8988T (cell line): ENCODE measurements around the gene KANK4.

Experiments used
- DNase-seq: peaks from one replicate; pipeline ENCODE4 v3.0.0; 2011

KANK4 gene

DNA sequence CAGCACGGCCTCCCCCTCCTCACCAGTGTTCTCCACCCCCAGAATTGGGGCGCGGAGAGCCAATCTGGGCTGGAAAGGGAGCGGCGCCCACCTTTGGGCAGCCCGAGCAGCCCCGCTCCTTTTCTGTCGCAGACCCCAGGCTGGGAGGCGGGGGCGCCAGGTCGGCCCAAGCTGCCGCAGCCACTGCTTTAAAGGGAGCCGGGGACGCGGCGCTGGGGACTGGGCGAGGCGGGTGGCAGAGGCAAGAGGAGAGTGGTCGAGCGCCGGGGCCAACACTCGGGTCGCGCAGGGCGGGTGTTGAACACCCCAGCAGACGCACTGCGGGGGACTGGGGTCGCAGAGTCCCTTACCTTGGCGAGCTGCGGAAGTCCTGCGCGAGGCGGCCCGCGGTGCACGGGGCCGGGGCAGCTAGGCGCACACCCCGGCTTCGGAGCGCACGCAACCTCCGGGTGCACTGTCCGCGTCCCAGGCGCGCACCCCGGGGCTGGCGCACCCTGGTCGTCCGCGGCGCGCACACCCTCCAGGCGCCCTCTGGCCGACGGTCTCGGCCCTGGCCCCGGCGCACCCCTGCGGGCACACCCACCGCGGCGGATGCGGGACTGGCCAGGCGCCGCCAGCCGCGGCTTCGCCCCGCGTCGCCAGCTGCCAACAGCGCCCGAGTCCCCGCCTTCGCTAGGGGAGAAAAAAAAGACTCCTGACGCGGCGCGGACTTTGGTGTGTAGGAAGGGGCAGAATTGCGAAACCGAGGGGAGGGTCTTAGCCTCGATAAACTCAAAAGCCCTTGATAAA is at the start of gene KANK4:
TSS of gene KANK4 (minus strand) at position 679 of the 789 bp plus-strand sequence. CDS start 37,870 bp downstream, outside the sequence.
- DNase-seq: no peak

DNA sequence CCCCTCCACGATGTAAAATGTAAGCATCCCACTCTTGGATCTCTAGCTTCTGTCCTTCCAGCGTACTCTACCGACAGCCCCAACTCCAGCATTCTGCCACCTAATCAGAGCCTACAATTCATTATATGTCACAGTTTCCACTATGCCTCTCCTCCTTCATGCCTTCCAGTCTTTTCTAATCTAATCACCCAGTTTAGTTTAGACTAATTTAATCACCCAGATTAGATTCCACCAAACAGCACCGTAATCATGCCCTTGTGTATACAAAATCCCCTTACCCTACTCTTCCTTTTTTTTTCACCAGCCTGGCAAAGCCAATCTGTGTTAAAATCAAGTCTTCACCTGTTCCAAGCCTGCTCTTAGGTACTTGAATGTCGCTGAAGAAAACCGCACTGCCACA is 49.8 kb upstream of the KANK4 start:
- DNase-seq: no peak

DNA sequence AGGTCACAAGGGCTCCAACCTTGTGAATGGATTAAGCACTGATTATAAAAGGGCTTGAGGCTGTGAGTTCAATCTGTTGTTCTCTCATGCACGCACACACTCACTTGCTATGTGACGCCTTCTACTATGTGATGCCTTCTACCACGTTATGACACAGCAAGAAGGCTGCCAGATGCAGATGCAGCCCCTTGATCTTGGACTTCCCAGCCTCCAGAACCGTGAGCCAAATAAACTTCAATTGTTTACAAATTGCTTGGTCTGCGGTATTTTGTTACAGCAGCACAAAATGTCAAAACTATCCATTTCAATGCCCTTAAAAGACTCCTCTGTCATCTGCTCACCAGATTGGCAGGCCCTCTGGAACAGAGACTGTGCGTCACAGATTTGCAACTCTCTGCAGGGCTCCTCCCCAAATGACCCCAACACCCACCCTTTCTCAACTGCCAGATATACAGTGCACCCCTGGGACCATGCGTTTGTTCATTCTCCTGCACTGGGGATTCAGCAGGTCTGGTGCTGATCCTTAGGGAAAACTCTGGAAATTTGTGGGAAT is 47.8 kb upstream of the KANK4 start:
- DNase-seq: no peak

DNA sequence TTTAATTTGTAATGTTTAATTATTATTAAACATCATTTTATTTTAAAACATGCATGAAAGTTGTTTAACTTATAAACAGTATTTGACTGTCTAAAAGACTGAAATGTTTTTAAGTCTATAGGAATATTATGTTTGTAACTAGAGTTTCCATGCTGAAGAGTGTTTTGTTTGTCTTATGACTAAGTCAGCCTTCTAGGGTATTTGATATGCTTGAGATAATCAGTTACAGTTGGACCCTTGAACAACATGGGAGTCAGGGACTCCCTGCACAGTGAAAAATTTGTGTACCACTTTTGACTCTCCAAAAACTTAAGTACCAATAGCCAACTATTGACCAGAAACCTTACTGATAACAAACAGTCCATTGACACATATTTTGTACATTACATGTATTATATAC is 45.5 kb upstream of the KANK4 start:
- no peak for DNase-seq

DNA sequence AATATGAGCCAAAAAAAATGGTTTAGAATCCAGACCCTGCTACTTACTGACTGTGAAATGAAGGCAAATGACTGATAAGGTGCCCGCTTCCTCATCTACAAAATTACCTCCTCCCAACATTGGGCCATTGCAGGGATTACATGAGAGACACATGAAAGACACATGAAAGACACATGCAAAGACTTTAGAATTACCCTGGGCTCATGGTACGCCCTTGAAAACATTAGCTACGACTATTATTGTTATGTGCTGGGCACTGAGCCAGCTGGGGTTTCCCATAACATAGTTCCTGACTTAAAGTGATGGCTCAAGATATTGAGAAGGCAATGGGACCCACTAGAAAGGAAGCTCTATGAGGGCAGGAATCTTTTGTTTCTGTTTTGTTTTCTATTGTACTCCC is 43.7 kb upstream of the KANK4 start:
- no peak for DNase-seq

DNA sequence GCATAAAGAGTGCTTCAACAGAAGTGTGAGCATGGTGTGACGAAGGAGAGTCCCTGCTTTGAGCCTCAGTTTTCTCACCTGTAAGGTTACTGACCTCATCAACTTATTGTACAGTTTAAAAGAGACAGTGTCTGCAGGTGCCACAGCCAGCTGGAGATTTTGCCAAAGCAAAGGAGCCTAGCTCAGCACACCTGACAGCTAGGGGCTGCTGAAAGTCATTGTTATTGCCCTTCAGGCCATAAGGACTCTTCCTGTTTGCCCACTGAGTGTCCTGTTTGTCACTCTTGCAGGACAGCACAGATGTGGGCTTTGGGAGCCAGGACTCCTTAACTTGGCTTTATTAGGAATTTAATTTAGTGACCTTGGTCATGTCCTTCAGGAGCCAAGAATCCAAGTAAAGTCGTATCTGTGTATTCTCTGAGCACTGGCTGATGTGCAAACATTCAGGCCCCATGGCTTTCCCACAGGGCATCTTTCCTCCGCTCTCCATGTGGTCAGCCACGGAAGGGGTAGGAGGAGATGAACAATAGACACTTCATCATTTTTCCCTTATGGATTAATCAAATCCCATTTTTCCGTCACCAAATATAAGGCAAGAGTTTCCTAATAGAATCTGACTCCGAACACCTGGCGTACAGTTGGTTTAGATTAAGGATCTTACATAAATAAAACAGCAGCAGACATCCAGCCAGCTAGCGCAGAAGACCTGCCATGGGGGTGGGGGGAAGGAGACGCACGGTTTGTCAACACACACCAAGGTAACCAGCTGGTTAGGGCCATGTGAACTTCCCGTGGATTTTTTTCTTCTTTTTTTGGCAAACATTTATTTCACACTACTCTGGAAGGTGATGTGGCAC is 43.1 kb upstream of the KANK4 start:
- DNase-seq: no peak

DNA sequence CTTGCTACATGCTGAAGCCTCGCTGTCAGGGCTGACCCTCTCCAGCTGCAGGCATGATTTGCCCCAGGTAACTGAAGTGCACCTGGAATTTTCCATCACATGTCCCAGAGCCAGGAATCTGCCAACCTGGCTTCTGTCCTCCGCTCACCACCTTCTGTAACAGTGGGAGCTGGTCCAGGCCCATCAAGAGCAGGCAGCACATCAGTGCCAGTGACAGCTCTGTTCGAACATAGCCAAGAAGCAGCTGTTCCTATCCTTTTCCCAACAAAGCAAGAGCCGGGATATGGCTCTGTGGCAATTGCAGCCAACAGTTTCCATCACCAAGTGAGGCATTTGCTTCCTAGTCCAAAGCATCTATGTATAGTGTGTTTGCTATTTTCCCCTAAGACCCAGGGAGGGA is 42.2 kb upstream of the KANK4 start:
- DNase-seq: no peak

DNA sequence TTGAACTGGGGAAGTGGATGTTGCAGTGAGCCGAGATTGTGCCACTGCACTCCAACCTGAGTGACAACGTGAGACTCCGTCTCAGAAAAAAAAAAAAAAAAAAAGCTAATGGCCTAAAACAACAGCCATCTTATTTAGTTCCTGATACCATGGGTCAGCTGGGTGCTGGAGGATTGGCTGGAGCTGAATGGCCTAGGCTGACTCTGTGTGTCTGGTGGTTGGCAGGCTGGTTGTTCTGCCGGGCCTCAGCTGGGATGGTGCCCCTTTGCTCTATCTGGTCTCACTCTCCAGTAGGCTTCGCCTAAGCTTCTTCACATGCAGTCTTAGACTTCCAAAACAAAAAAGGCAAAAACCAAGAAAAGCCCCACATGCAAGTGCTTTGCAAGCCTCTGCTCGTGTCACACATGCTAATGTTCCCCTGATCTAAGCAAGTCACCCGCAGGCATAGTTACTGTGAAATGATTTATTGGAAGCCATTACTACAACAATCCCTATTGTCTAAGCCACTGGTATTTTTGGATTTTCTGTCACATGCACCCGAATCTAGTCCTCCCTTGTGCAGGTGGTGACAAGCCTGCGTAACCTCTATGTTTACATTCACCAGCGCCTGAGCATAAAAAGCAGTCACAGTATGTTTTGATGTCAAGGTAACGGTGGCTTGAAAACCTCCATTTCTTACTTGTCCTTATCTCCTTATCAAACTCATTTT is 39.6 kb upstream of the KANK4 start:
- no peak for DNase-seq

DNA sequence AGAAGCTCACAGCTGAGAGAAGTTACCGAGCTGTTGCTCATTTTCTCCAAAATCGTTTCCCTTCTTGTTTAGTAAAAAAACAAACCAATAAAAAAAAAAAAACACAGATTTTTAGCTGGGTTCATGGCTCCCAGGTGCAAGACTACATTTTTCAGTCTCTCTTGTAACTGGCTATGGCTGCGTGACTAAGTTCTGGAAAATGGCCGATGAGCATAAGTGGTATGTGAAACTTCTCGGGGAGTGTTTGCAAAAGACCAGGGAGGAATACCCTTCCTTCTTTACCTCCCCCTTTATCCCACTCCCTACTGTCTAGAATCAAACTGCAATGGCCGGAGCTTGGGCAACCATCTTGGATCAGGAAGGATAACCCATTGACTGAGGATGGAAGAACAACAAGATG is 38.7 kb upstream of the KANK4 start:
- no peak for DNase-seq

DNA sequence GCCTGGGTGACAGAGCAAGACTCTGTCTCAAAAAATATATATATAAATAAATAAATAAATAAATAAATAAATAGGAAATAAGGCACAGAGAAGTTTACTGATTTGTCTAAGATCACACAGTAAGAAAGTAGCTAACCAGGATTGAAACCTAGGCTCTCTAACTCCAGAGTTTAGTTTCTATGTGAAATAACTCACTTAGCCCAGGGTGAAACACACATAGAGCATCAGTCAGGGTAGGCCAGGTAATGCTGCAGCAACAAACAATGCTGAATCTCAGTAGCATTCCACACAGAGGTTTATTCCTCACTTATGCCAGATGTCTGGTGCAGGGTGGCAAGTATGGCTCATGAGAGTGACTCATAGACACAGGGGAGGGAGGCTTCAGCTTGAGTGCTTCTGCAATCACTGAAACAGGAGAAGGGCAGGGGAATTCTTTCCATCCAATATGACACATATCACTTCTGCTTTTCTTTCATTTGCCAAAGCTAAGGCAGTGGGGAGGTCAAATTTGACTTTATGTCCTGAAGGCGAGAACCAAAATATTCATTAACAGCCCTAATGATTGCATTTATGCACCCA is 37.1 kb upstream of the KANK4 start:
- DNase-seq: no peak

DNA sequence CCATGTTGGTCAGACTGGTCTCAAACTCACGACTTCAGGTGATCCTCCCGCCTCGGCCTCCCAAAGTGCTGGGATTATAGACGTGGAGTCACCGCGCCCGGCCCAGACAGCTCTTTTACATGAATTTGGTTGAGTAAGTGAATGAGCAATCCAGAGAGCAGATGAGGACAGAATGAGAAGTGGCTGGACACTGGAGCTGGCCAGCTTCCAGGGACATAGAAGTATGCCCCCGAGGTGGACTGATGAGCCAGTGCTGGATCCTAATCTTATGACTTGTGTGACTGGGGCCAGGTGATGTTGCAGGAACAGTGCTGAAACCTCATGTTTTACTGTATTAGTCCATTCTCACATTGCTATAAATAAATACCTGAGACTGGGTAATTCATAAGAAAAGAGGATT is 35.9 kb upstream of the KANK4 start:
- no peak for DNase-seq

DNA sequence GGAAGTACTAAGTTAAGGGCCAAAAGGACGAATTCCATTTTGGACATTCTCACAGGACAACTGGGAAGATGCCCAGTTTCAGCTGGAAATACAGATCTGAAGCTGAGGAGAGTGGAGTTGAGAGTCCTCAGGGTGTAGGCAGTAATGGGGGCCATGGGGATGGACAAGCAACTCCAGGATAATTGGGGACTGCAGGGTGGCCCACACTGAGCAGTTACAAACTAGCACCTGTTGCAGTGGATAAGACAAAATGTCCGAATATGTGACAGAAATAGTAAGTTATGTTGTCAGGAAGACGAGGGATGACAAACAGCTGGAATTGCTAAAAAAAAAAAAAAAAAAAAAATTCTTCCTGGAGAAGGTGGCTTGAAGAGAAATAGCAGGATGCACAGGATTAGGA is 34.6 kb upstream of the KANK4 start:
- DNase-seq: no peak

DNA sequence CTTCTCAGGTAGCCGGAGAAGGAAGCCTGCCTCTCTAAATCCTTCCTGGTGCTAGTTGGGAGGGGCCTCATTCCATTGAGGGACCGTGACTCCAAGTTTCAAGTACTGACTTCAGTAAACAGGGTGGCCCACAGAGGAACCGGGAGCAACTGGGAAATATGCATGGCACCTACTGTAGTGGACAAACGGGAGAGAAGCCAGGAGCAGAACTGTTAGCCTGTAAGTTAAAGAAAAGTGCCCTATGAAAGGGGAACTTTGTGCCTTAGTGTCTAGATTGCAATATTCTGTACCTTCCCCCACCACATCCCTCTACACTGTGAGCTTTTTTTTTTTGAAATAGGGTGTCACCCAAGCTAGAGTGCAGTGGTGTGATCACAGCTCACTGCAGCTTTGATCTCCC is 33.2 kb upstream of the KANK4 start:
- no peak for DNase-seq

DNA sequence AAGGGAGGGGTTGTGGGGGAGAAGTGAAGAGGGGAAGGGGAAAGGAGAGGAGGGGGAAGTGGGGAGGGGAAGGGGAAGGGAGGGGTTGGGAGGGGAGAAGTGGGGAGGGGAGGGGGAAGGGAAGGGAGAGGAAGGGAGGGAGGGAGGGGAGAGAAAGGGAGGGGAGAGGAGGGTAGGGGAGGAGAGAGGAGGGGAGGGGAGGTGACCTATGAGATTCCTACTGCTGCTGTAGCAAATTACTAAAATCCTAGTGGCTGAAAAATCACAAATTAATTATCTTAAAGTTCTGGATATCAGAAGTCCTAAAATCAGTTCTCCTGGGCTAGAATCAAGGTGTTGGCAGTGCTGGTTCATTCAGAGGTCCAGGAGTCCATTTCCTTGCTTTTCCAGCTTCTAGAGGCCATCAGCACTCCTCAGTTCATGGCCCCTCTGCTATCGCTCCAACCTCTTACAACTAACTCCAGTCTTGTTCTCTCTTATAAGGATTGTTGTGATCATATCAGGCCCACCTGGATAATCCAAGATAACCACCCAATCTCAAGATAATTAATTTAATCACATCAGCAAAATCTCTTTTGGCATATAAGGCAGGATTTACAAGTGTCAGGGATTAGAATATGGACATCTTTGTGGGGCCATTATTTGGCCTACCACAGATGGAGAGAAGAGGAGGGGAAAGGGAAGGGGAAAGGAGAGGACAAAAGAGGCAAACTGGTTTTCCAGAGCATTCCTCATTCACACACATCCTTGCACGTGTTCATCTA is 30.4 kb upstream of the KANK4 start:
- no peak for DNase-seq

DNA sequence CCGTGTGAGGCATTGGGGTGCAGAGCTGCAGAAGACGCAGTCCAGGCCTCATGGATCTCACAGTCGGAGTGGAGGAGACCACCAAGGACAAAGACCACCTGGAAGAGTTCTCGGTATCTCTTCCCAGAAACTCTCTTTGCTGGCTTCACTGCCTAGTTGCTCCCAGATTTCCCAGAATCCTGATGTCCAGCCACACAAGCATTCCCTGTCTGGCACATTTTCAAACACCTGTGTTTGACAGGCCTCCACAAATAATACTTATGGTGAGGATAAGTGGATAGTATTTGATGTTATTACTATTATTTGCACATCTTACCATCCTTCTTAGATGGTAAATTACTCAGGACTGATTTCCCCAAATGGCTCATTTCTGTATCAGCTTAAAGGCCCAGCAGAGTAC is 27.7 kb upstream of the KANK4 start:
- no peak for DNase-seq

DNA sequence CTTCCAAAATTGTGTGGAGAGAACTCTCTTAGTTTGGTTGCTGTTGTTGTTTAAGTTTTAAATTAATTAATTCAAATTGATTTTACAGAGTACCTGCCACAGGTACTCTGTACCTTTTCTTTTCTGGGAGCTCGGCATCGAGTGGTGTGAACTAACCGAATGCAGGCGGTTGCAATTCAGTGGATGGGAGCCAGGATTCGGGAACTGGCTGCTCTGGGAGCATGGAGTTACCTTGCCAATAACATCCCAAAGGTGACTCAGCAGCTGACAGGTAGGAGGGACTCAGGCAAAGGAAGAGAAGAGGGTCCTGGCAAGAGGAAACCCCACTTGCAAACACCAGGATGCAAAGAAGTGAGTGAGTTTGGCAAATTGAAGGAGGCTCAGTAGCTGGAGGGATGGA is 24.7 kb upstream of the KANK4 start:
- no peak for DNase-seq

DNA sequence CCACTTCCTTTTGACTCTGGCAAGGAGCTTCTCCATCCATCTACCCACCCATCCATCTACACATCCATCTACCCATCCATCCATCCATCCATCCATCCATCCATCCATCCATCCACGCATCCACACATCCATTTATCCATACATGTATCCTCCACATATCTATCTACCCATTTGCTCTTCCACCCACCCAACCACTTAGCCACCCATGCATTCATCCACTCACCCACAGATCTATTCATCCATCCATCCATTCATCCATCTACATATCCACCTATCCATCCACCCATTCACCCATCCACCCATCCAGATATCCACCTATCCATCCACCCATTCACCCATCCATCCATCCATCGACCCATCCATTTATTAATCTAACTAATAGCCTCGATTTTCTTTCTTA is 23.0 kb upstream of the KANK4 start:
- no peak for DNase-seq

DNA sequence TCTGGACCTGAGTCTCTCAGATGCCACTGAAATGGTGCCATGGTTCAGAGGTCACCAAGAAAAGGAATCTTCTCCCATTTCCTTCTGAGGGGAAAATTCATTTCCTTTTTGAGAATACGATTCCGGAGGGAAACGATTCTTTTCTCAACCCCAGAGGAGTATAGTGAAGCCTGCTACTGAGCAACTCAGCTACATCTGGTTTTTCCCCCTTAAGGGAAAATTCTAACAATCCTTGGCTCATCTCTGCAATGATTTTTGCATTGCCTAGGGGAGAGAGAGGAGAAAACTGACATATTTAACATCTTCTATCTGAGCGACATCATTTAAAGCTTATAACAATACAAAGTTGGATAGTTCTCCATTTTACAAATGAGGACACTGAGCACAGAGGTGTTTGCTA is 22.4 kb upstream of the KANK4 start:
- DNase-seq: no peak

DNA sequence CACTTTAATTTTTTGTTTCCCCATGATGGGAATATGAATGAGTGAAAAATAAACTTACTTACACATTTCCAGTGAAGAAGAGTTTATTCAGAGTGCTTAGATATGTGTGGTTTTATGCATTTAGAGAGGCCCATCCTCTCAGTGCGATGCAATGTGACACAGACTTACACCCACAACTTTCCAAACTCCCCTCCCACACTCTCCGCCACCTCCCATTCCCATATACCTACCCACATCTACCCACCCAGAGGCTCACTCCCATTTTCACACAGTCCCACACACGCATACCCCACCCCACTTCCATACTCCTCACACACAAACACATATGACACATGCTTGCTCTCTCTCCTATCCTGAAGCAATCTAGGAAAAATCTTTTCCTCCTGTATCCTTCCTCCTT is 21.9 kb upstream of the KANK4 start:
- no peak for DNase-seq

DNA sequence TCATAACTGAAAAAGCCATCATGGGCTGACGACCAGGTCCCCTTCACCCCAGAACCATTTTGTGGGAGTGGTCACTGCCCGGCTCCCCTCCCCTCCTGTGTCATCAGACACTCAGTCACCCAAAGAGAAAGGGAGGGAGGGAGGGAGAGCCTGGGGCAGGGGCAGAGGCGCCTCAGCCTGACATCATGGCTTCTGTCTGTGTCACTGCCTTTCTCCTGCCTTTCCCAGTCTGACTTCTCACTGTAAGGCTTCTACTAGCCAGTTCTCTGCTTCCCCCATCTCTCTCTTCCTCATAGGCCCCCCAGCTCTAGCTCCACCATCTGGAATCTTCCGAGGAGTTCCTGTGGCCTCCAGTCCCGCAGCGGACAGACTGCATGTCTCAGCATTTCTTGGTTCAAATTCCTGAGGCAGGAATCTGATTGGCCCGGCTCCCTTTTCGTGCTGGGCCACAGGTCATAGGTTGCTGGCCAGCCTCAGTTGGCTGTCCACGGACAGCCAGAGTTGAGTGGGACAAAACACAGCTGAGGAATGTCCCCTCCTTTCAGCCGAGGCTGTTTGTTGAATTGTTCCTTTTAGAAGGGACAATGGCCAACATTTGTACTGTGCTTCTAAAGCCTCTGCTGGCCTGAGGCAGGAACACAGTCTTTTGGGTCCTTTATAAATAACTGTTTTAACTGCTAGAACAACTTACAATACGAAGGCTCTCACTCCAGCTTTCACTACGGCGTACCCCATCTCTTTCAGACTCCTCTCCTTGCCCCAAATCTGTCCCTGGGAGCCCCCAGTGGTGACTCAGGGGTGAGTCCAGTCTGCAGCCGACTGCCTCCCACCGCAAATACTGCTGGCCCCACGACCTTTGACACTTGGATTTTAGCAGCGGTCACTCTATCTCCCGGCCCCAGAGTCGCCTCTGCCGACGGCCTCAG is 18.7 kb upstream of the KANK4 start:
- no peak for DNase-seq
